HEK293 (cell line): Measurements from ENCODE around the gene CDS1.

Source experiments
- CTCF ChIA-PET: fragments of 350-600 bp; formaldehyde crosslinking; extraction: SDS; loops from one replicate; lab custom pipeline; 2021; ENCODE audit warnings: antibody characterized with exemption; lab: Yijun Ruan, JAX
- POLR2A ChIA-PET: fragments of 300-600 bp; formaldehyde crosslinking; extraction: SDS; loops from one replicate; lab custom pipeline; 2020; ENCODE audit warnings: antibody characterized with exemption, inconsistent platforms; lab: Yijun Ruan, JAX
- H3K27ac ChIP-seq: fragments of 200-500 bp; sonication (Bioruptor generic); 2 replicates; pipeline ENCODE4 v1.5.1; 2014; ENCODE audit warnings: low read depth, low read length, control low read depth, inconsistent platforms; ENCODE audit errors: extremely low read depth
- H3K36me3 ChIP-seq, 2 experiments: fragments of 200-500 bp in 1 of 2; sonication (Bioruptor generic) in 1 of 2; 1 replicate in 1 of 2; 2 replicates in 1 of 2; pipeline ENCODE4 v1.5.1; 2014 to 2017; ENCODE audit warnings: inconsistent platforms in 2 of 2, low read length in 2 of 2; ENCODE audit not compliant: control insufficient read depth in 2 of 2, insufficient read depth in 1 of 2
- H3K4me1 ChIP-seq: fragments of 200-500 bp; sonication (Bioruptor generic); 2 replicates; pipeline ENCODE4 v1.5.1; 2014; ENCODE audit warnings: mild to moderate bottlenecking, low read length, inconsistent platforms; ENCODE audit not compliant: control insufficient read depth, insufficient read depth
- H3K4me3 ChIP-seq: 2 replicates; pipeline ENCODE4 v1.5.1; 2011; ENCODE audit warnings: low read depth, mild to moderate bottlenecking, control low read depth, low read length, moderate library complexity
- H3K9me3 ChIP-seq: fragments of 200-500 bp; sonication (Bioruptor generic); 2 replicates; pipeline ENCODE4 v1.5.1; 2014; ENCODE audit warnings: low read depth, low read length, inconsistent platforms; ENCODE audit not compliant: control insufficient read depth, insufficient read depth
- FEZF1 ChIP-seq: fragments of 450-650 bp; formaldehyde crosslinking; IDR thresholded peaks from 2 replicates; pipeline ENCODE4 v1.5.1; 2016; ENCODE audit warnings: missing biosample characterization, missing genetic modification characterization
- HOXC10 ChIP-seq: sonication (generic); formaldehyde crosslinking; IDR thresholded peaks from 2 replicates; pipeline ENCODE4 v1.8.1; 2023; ENCODE audit warnings: mild to moderate bottlenecking, missing genetic modification reagents
- KLF1 ChIP-seq: fragments of 450-650 bp; formaldehyde crosslinking; IDR thresholded peaks from 2 replicates; pipeline ENCODE4 v1.5.1; 2016; ENCODE audit warnings: missing biosample characterization, missing genetic modification characterization
- KLF7 ChIP-seq: fragments of 450-650 bp; formaldehyde crosslinking; IDR thresholded peaks from 2 replicates; pipeline ENCODE4 v1.5.1; 2016; ENCODE audit warnings: missing biosample characterization, missing genetic modification characterization, borderline replicate concordance
- OSR2 ChIP-seq: fragments of 450-650 bp; formaldehyde crosslinking; IDR thresholded peaks from 2 replicates; pipeline ENCODE4 v1.5.1; 2016; ENCODE audit warnings: missing biosample characterization, missing genetic modification characterization
- PATZ1 ChIP-seq: fragments of 450-650 bp; formaldehyde crosslinking; IDR thresholded peaks from 2 replicates; pipeline ENCODE4 v1.5.1; 2016; ENCODE audit warnings: missing biosample characterization, missing genetic modification characterization
- PRDM6 ChIP-seq: fragments of 450-650 bp; formaldehyde crosslinking; IDR thresholded peaks from 2 replicates; pipeline ENCODE4 v1.5.1; 2017; ENCODE audit warnings: missing biosample characterization, missing genetic modification characterization
- REPIN1 ChIP-seq: fragments of 450-650 bp; formaldehyde crosslinking; IDR thresholded peaks from 2 replicates; pipeline ENCODE4 v1.5.1; 2017; ENCODE audit warnings: missing biosample characterization, missing genetic modification characterization, low read depth
- ZBTB6 ChIP-seq: fragments of 450-650 bp; formaldehyde crosslinking; IDR thresholded peaks from 2 replicates; pipeline ENCODE4 v1.5.1; 2017; ENCODE audit warnings: missing biosample characterization, missing genetic modification characterization
- ZNF146 ChIP-seq: fragments of 450-650 bp; formaldehyde crosslinking; IDR thresholded peaks from 2 replicates; pipeline ENCODE4 v1.5.1; 2016; ENCODE audit warnings: missing biosample characterization, missing genetic modification characterization
- ZNF211 ChIP-seq: fragments of 450-650 bp; formaldehyde crosslinking; IDR thresholded peaks from 2 replicates; pipeline ENCODE4 v1.5.1; 2016; ENCODE audit warnings: low read depth, missing biosample characterization, missing genetic modification characterization
- ZNF239 ChIP-seq: fragments of 450-650 bp; formaldehyde crosslinking; IDR thresholded peaks from 2 replicates; pipeline ENCODE4 v1.5.1; 2016; ENCODE audit warnings: missing biosample characterization, missing genetic modification characterization
- ZNF404 ChIP-seq: fragments of 450-650 bp; formaldehyde crosslinking; IDR thresholded peaks from 2 replicates; pipeline ENCODE4 v1.5.1; 2017; ENCODE audit warnings: missing biosample characterization, missing genetic modification characterization
- ZNF501 ChIP-seq: fragments of 450-650 bp; formaldehyde crosslinking; IDR thresholded peaks from 2 replicates; pipeline ENCODE4 v1.5.1; 2016; ENCODE audit warnings: missing biosample characterization, missing genetic modification characterization
- ZNF585B ChIP-seq: fragments of 450-650 bp; formaldehyde crosslinking; IDR thresholded peaks from 2 replicates; pipeline ENCODE4 v1.5.1; 2016; ENCODE audit warnings: missing biosample characterization, missing genetic modification characterization
- ZNF777 ChIP-seq: fragments of 450-650 bp; formaldehyde crosslinking; IDR thresholded peaks from 2 replicates; pipeline ENCODE4 v1.5.1; 2017; ENCODE audit warnings: missing biosample characterization, missing genetic modification characterization, borderline replicate concordance
- ZNF837 ChIP-seq: fragments of 450-650 bp; formaldehyde crosslinking; IDR thresholded peaks from 2 replicates; pipeline ENCODE4 v1.5.1; 2016; ENCODE audit warnings: missing biosample characterization, missing genetic modification characterization
- ZNF843 ChIP-seq: fragments of 450-650 bp; formaldehyde crosslinking; IDR thresholded peaks from 2 replicates; pipeline ENCODE4 v1.5.1; 2016; ENCODE audit warnings: missing biosample characterization, missing genetic modification characterization
- ZSCAN5A ChIP-seq: fragments of 450-650 bp; formaldehyde crosslinking; IDR thresholded peaks from 2 replicates; pipeline ENCODE4 v1.5.1; 2016; ENCODE audit warnings: missing biosample characterization, missing genetic modification characterization

The CDS1 gene

GRCh38 chr4:84697159-84697558 is 114.2 kb downstream of the CDS1 start (continued):
- TF ChIP-seq ZNF146 (tag by site-specific recombination) (no peak), REPIN1 (tag by site-specific recombination) (no peak), KLF7 (tag by site-specific recombination) (no peak), PRDM6 (tag by site-specific recombination) (no peak)

GRCh38 chr4:84697615-84698201 is 114.8 kb downstream of the CDS1 start:
- H3K36me3 ChIP-seq = peaks cover 4 to 71% of the 10 kb centered on the region in 2 experiments; a peak in 2 of 3 replicates
- no peaks in the 10 kb centered on the region for H3K9me3 ChIP-seq
- ChIA-PET POLR2A (no interaction called here), CTCF (interaction anchor here (0.9 kb wide), 1 partner anchor 273 kb away, joined by 3 read pairs; no protein-coding TSS in a partner anchor)
- no peak overlapping the region for H3K27ac ChIP-seq
- H3K4me1 ChIP-seq = no peaks in the 10 kb centered on the region
- TF ChIP-seq FEZF1 (tag by site-specific recombination) (no peak), PATZ1 (tag by site-specific recombination) (no peak), ZBTB6 (tag by site-specific recombination) (no peak), OSR2 (tag by site-specific recombination) (no peak), ZNF843 (tag by site-specific recombination) (no peak), ZNF585B (tag by site-specific recombination) (no peak)
- TF ChIP-seq, all 188 proteins: peak for 0
- no peak overlapping the region for H3K4me3 ChIP-seq

- ChIA-PET CTCF (no interaction called here), POLR2A (no interaction called here)
- Histone ChIP-seq H3K4me3 (no peak overlapping the region), H3K9me3 (no peaks in the 10 kb centered on the region), H3K27ac (no peak overlapping the region), H3K4me1 (no peaks in the 10 kb centered on the region), H3K36me3 (peaks cover 4 to 74% of the 10 kb centered on the region in 2 experiments)
- TF ChIP-seq ZNF239 (tag by site-specific recombination) (no peak), ZNF837 (tag by site-specific recombination) (no peak), KLF1 (tag by site-specific recombination) (no peak), ZNF501 (tag by site-specific recombination) (no peak), ZNF404 (tag by site-specific recombination) (no peak), ZNF211 (tag by site-specific recombination) (no peak), ZSCAN5A (tag by site-specific recombination) (no peak), KLF7 (tag by site-specific recombination) (no peak), ZNF777 (tag by site-specific recombination) (no peak), HOXC10 (CRISPR knock-in tag) (no peak)
These were observed 116.2 kb downstream of the CDS1 start for GRCh38 chr4:84699001-84699671.
